ENCODE data around the gene SUPT7L.
"Not testable (repeated sequence)": the region's sequence is repeated elsewhere in the genome, so short reads cannot be mapped to it uniquely, and the experiment has no call there.

The SUPT7L gene

DNA sequence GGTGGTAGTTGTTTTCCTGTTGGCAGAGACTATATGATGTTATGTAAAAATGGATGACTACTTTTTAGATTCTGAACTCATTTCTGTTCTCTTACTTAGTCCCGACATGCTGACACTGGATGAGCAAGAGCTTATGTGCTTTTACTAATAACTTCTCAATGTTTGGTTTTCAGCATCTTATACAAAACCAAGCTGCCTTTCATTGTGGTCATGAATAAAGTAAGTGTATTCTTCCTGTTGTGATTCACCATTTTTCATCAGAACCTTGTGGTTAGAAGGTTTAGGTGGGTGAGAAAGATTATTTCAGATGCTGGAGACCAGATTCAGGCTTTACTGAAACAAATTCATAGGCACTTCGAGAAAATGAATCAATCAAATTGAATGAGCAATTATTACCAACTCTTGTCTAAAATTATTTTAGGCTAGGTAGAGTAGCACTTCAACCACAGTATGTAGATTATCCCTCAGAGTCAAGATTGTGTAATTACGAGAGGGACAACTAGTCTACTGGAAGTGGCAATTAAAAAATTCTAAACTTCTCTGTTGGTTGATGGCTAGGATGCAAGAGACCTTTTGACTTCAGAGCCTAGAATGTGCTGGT is 25.3 kb downstream of the SUPT7L start:
- DNase-seq (ENCODE audit: low read depth in 2 of 2), result no peak

DNA sequence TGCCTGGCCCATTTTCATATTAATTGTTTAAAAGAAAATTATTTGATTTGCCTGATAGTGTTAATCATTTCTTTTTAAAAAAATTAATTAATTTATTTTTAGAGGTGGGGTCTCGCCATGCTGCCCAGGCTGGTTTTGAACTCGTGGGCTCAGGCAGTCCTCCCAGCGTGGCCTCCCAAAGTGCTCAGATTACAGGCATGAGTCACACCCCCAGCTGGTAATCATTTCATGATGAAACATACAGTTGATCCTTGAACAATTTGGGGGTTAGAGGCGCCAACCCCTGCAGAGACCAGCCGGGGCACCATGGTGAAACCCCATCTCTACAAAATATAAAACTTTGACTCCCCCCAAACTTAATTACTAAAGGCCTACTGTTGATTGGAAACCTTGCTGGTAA is 26.6 kb downstream of the SUPT7L start:
- DNase-seq (ENCODE audit: low read depth in 2 of 2), result no peak

DNA sequence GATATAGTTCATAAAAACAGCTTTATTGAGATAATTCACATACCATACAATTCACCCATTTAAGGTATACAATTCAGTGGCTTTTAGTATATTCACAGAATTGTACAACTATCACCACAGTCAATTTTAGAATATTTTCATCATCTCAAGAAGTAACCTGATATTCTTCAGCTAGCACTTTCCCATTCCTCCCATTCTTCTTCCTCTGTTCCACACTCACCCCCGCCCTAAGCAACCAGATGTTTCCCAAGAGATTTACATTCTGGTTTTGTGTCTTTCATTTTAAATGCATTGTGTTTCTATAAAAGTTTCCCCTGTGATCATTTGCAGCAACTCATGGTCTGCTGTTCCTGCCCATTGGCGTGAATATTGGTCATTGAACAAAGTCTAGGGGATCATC is 29.1 kb downstream of the SUPT7L start:
- DNase-seq (ENCODE audit: low read depth in 2 of 2), result no peak

DNA sequence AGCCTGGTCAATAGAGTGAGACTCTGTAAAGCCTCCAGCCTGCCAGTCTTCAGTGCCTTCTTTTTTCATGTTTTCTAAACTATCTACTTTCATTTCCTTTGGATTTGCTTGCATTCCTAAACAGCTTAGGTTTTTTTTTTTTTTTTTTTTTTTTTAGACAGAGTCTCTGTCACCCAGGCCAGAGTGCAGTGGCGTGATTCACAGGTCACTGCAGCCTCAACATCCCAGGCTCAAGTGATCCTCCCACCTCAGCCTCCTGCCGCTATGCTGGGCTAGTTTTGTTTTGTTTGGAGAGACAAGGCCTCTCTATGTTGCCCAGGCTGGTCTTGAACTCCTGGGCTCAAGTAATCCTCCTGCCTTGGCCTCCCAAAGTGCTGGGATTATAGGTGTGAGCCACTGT is 33.2 kb downstream of the SUPT7L start:
- DNase-seq (ENCODE audit: low read depth in 2 of 2), result not testable (repeated sequence)

DNA sequence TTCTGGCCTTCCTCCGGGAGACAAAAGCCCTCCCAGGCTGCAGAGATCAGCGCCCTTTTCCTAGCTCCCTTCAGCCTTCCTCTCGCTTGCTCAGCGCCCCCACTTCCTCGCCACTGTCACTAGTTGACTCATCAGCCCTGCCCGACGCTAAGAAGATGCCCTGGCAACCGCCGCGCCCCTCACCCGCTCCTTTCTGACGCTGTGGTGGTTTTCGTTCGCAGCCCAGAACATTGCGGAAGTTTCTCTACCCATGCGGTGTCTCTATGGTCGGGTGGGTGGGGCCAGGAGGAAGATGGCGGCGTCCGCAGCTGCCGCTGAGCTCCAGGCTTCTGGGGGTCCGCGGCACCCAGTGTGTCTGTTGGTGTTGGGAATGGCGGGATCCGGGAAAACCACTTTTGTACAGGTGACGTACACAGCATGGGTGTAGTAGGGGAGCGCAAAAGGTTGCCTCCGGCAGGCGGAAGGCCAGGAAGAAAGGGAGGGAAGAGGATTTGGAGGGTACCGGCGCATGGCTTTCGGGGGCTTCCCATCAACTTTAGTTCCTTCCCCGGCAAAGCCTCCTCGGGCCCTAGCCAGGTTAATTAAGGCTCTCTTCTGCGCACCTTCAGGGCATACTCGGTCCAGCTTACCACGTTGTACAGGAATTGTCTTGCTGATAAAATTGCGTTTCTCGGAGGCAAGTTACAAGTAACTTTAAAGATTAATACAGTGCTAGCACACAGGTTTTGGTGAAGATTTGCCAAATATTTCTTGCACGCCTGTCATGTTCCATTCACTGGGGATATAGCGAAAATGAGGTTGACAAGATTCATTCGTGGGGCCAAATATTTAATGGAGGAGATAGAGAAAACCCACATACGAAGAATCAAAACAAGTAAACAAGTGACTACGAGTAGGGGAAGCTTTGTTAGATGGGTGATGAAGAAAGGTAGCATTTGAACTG is 34.4 kb downstream of the SUPT7L start, which contains the start of the genes CCDC121 and GPN1:
CCDC121 (minus strand) TSS at position 246 of the 943 bp plus-strand sequence. CDS start 1,213 bp downstream, outside the sequence.
GPN1 (plus strand) TSS at position 284 of the 943 bp plus-strand sequence; CDS start at position 293, 9 bp downstream.
- peak; percentile 91 to 95 for DNase-seq (ENCODE audit: low read depth in 2 of 2)

DNA sequence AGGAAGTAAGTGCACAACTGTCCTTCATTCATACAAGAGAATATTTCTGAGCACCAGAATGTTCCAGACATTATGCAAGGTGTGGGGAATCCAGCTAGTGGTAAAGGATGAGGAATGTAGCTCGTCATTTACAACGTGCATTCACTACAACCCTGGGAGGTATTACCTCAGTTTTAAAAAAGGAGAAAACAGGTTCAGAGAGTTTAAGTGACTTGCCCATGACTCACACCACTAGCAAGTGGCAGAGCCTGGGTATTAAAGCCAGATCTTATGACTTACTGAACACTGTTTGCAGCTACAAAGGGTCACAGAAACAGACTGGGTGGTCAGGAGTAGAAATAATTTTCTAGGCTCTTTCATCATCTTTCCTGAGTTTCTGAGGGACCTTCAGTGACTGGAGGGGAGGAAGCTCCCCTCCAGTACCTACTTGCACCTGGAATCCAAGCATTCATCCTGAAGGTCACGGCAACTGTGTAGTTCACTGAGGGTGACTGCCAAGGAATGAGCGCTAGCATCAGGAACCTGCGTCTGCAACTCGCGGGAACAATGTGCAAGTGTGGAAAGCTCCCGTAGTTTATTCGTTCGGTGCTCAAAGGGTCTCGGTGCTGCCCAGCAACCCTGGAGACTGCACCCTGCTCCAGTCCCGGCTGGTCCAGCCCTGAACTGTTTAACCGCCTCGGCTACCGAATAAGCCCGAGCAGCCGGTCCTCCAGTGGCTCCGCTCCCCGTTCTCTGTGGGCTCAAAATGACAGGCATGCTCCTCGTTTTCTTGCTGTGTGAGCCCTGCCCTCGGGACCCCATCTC is 35.2 kb downstream of the SUPT7L start:
- peak in 1 of 2 experiments; percentile 11 for DNase-seq (ENCODE audit: low read depth in 2 of 2)

DNA sequence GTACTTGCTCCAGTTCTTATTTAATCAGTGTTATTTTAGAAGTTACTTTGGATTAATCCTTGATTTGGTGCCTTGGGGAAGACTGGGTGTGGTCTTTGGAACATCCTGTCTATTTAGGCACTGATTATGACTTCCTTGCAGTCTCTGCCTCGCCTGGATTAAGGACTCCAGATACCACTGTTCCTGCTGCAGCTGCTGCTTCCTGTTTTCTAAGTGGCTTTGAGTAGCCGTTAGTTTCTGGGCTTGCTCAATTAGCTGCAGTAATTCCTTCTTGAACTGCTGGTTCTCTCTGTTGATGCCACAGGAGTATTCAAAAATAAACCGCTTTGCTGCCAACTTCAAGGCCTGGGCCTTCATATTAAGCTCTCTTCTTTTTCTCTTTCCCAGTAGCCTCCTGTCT is 36.5 kb downstream of the SUPT7L start:
- not testable (repeated sequence) for DNase-seq (ENCODE audit: low read depth in 2 of 2)

DNA sequence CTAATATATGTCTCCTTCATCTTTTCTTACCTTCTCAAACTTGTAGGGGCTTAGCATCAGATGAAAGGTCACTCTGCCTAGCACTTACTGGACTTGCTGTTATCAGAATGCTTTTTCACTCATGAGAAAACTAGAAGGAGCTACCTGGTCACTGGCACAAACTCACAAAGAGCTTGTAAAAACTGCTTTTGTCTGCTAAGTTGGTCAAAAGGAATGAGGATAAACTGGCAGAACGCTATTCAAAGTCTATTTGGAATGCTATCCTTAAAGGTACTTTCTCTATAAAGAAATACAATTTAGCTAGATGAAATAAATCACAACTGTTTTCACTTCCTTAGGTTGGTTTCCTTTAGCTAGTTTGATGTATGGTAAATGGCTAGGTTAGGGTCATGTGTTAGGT is 37.1 kb downstream of the SUPT7L start:
- not testable (repeated sequence) for DNase-seq (ENCODE audit: low read depth in 2 of 2)

DNA sequence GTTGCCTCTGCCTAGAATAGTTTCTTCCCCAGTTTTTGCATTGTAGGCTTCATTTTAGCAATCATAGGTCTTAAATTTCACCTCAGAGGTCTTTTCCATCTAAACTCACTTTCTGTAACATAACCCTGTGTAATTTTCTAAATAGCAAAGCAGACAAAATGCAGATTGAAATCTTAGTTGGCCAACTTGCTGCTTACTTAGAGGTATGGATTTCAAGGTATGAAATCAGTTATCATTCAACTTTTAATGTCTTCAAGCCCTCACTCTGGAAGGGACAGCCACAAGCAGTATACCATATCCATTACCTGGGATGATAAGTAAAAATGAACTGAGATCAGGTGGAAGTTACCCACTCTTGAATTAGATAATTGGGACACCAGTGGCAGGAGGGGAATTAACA is 38.5 kb downstream of the SUPT7L start:
- no peak for DNase-seq (ENCODE audit: low read depth in 2 of 2)

DNA sequence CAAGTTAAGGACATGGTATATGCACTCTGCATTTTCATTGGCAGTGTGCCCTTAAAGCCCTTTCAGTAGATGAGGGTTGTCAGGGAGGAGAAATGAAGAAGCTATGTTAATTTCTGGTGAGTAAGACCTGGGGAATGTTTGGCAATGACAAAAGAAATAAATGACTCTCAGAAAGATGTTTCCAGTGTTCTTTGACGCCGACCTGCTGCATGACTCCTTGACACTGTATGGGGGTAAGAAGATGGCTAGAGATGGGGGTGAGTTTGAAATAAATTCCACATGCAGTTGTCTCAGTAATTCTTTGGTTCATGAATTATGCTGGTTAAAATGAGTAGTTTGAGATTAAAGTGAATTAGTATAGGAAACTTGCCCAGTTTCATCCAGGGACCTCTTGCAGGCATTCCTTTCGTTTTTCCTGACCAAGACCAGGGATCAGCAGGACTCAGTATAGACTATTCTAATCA is 40.5 kb downstream of the SUPT7L start:
- DNase-seq (ENCODE audit: low read depth in 2 of 2), result no peak

DNA sequence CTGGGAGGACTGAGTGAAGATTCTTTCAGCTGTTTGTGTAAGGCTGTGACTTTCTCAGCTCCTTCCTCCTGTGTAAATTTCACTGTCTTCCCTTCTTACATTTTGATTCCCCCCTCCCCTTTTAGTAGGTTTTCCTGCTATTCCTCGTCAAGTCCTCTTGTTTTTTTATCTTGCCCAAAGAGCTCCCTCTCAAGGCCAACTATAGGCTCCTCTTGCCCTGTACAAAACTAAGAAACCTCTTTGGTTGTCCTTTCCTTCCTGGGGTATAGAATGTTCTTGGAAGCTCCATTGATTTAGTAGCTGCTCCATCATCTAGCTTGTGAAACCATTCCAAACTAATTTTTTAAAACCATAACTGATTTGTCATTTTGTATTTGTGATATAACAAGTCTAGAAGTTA is 41.9 kb downstream of the SUPT7L start:
- DNase-seq (ENCODE audit: low read depth in 2 of 2), result no peak

DNA sequence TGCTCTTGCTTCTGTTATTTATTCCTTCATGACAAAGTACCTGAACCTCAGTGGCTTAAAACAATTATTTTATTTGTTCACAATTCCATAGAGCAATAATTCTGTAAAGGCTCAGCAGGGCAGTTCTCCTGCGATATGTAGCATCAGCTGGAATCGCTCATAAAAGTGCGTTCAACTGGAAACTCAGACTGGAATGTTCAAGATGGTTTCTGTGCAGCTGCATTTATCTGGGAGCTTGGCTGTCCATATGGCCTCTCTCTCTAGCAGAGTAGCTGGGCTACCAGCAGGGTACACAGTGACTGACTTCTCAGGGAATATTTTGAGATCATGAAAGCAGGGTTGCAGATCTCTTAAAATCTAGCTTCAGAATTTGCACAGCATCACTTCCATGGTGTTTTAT is 48.1 kb downstream of the SUPT7L start:
- DNase-seq (ENCODE audit: low read depth in 2 of 2), result no peak

DNA sequence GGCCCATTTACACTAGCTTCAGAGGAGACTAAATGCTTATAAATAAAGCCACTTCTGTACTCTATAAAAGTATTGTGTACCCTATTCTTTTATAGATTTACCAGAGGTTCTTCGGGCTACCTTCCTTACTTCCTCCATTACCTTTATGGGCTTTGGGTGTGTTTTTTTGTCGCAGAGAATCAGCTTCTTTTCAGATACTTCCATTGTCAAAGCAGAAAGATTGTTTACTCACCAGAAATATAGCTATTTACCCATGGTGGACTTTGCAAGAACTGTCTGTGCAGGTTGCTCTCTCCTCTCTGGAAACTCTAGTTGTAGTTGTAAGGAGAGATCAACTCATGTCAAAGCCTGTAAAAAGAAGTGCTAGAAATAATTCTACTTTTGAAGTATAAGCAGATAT is 49.4 kb downstream of the SUPT7L start:
- DNase-seq (ENCODE audit: low read depth in 2 of 2), result no peak

DNA sequence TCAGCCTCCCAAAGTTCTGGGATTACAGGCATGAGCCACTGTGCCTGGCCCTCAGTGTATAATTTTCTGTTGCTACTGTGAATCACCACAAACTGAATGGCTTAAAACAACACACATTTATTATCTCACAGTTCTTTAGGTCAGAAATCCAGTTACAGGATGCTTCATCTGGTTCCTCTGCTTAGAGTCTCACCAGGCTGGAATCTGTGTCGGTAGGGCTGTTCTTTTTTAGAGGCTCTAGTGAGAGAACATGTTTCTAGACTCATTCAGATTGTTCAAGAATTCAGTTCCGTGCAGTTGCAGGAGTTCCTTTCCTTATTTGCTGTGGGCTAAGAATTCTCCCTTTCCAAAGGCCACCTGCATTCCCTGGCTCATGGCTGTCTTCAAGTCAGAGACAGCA is 56.8 kb downstream of the SUPT7L start:
- DNase-seq (ENCODE audit: low read depth in 2 of 2), result no peak
